SK-N-SH treated with all-trans-retinoic acid at 6 μM for 48 hours (cell line): ENCODE data around the gene ATP2B3.

Experiments used
- ESRRG ChIP-seq: fragments of 250-450 bp; sonication (Bioruptor Pico); IDR thresholded peaks from 2 replicates; pipeline ENCODE4 v1.6.1; 2021; ENCODE audit warnings: mild to moderate bottlenecking
- OSR1 ChIP-seq: fragments of 250-450 bp; sonication (Bioruptor Pico); IDR thresholded peaks from 2 replicates; pipeline ENCODE4 v1.8.0; 2022; ENCODE audit warnings: moderate library complexity, mild to moderate bottlenecking, inconsistent platforms
- SNAI2 ChIP-seq: fragments of 250-450 bp; sonication (Bioruptor Pico); IDR thresholded peaks from 2 replicates; pipeline ENCODE4 v1.5.0; 2020; ENCODE audit warnings: mild to moderate bottlenecking, moderate library complexity
- ZC3H10 ChIP-seq: fragments of 250-450 bp; sonication (Bioruptor Pico); IDR thresholded peaks from 2 replicates; pipeline ENCODE4 v1.5.1; 2021; ENCODE audit warnings: mild to moderate bottlenecking, moderate library complexity
- ZFP30 ChIP-seq: fragments of 450-650 bp; formaldehyde crosslinking; IDR thresholded peaks from 2 replicates; pipeline ENCODE4 v1.5.0; 2022; ENCODE audit warnings: mild to moderate bottlenecking, moderate library complexity

DNA sequence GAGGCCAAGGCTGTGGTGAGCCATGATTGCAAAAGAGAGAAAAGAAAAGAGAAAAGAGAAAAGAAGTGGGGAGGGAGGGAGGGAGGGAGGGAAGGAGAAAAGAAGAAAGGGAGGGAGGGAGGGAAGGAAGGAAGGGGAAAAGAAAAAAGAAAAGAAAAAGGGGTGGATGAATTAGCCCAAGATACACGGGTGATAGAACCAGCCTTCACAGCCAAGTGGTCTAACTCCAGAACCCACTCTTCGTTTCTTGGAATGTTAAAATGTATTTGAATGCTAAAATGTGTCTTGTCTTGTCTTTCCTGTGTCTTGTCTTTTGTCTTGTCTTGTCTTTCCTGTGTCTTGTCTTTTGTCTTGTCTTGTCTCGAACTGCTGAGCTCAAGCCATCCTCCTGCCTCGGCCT is 68.4 kb downstream of the ATP2B3 start:
- TF ChIP-seq ESRRG (CRISPR knock-in tag) (no peak), ZC3H10 (CRISPR knock-in tag) (no peak), ZFP30 (CRISPR knock-in tag) (no peak), OSR1 (CRISPR knock-in tag) (no peak), SNAI2 (CRISPR knock-in tag) (no peak)
